Stimulated activated CD4-positive, alpha-beta T cell treated with anti-CD3 and anti-CD28 coated beads, Interleukin-4, amount 100 ng/mL, for 1 hour (primary cell): ENCODE results near the gene SLIT1.
A peak's percentile ranks its signal among the peaks of the same experiment; 100 is the strongest.

Source experiments
- DNase-seq: peaks from one replicate; pipeline ENCODE4 v3.0.0-alpha.2; 2020

Gene SLIT1

GRCh38 chr10:97199152-97199551 lies 13.4 kb upstream of the SLIT1 start:
- no peak for DNase-seq

- DNase-seq: no peak
Measured at GRCh38 chr10:97197030-97197500, 11.3 kb upstream of the SLIT1 start.

DNA sequence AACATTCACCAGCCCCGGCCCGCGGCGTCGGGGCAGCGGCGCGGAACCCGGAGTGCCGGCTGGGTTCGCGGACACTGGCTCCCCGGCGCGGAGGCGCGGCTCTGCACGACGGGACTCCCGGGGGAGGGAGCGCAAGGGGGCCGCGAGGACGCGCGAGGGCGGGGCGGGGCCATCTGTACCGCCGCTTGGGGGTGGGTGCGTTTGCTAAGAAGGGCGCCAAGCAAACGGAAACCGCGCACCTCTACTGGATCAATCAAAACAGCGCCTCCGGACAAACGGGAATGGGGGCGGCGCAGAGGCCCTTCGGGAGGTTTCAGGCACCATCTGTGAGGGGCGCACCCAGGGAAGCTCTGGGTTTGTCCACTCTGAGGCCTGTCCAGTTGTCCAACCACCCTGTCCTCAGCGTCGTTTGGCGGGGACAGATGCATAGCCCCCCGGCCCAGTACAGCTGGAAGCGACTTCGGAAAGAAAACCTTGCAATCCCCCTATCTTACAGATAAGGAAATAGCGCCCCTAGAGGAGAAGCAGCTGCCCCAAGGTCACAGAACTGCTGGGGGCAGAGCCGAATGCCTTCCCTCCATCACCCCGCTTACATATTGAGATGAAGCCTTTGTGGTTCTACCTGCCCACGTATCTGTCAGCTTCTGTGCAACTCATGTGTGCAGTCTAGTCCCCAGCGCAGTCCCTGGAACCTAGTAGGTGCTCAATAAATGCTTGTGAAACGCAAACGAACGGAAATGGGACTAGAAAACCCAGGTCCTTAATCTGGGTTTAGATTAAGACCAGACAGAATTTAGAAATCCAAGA lies 10.7 kb upstream of the SLIT1 start:
- DNase-seq: peak; percentile 57

DNA sequence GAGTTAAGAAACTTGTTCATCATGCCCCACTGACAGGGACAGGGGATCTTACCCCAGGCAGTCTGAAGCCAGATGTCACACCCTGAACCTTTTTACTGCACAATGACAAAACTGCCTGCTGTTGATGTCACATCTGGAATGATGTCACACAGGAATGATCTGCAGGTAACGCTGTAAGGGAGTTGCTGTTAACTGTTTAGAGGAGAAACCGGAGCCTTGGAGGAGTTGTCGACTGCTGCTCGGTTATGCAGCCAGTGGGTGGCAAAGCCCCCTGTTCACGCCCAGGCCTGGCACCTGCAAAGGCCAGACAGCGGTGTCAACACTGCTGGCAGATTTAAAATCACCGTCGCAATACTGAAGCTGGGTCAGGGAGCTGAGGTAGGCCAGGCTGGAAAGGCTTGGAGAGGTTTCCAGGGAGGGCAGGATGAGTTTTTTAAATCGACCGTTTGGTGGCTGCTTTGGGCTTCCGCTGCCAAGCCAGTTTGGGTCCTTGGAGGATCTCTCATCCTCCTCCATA lies 10.0 kb upstream of the SLIT1 start:
- no peak for DNase-seq

DNA sequence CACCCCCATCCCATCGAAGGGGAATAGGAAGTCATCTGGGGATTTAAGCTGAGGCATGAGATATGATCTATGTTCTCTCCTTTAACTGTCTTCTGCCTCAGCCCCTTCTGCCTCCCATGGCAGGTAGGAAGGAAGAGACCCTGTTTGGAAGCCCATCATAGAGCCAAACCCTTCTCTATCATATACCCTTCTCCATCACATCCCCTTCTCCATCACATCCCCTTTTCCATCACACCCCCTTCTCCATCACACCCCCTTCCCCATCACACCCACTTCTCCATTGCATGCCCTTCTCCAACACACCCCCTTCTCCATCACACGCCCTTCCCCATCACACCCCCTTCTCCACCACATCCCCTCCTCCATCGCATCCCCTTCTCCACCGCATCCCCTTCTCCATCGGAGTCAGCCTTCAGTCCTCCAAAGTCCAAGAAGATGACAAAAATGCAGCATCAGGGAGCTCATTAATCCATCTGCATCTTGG lies 7.2 kb upstream of the SLIT1 start:
- DNase-seq: no peak

GRCh38 chr10:97190450-97190849 lies 4.7 kb upstream of the SLIT1 start:
- no peak for DNase-seq

GRCh38 chr10:97188261-97188711 lies 2.5 kb upstream of the SLIT1 start:
- no peak for DNase-seq

- DNase-seq: no peak
Measured at GRCh38 chr10:97186911-97187310, 1.2 kb upstream of the SLIT1 start.

DNA sequence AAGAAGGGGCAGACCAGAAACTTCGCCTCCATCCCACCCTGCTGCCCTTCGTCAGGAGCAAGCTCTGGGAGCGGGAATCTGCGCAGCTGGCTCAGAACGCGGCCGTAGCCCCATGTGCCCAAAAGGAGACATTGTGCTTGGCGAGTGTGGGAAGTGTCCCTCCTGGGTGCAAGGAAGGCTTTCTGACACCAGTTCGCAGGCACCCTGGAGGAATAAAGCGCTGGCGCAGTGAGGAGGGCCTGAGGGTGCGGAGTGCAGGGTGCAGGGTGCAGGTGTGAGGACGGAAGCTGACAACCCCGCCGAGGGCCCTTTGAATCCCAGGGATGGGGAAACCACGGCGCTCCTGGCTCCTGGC lies 811 bp downstream of the SLIT1 start:
- no peak for DNase-seq

DNA sequence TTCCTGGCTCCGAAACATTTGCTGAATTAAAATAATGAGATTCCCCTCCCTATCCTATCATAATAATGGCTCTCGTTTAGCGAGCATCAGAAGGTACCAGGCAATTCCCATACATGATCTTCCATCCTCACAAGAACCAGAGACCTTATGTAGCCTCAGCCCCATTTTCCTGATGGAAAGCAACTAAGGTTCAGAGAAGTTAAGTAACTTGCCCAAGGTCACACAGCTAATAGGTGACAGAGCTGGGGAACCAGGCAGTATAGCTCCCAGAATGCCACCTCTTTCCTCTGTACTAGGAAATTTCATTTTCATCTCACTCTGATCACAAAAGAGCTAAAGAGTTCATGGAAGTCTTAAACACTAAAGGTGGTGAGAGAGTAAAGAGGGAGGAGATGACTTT lies 2.4 kb downstream of the SLIT1 start:
- DNase-seq: no peak

DNA sequence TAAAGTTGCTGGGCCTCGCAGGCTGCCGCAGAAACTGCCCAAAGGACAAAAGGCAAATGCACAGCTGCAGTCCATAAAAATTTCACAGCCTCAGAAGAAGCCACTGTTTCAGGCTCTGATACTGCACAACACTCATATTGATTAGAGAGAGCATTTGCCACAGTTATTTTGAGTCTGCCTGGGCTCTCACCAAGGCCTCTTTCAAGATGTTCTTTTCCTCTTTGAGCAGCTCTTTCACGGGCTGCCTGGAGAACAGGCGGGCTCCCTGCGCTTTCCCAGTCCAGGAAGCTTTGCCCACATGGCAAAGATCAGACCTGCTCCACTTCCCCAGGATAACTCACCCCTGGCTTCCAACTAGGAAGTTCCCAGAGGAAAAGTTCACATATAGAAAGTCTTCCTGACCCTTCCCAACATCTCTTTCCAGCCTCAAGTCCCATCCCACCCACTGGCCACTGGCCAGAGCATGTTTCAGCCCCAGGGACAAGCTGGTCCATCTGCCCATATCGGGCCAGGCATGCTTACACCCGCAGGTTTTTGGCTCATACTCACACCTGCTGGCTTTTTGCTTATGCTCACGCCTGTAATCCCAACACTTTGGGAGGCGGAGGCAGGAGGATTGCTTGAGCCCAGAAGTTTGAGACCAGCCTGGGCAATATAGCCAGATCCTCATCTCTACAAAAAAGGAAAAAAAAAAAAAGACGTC lies 3.3 kb downstream of the SLIT1 start:
- DNase-seq: no peak

DNA sequence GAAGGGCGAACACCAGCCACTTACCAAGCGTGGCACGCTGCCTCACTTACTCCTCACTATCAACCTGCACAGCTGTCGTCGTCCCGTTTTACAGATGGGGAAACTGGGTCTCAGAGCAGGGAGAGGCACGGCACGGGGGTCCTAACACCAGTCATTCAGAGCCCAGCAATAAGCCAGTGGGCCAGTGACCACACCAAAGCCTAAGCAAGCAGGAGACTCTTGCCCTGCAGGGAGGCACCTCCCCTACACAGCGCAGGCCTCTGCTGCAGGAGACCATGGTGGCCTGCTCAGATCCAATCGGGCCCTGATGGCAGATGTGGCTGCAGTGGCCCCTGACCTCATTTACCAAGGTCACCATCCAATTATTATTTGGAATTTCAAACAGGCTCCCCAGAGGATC lies 4.8 kb downstream of the SLIT1 start:
- DNase-seq: no peak

DNA sequence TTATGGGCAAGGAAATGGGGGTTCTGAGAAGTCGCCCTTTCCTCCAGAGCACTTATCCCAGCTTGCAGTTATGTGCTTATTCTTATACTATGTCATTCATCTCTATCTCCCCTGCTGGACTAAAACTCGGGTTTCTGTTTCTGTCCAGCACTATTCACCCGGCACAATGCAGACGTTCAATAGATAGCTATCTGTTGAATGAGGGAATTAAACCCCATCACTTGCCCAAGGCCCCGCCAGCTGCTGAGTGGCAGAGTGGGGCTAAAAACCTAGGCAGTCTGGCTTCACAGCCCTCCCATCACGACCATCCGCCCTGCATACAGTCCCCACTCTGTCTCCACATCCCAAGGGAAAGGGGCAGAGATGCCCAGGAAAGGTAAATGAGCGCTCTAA lies 5.4 kb downstream of the SLIT1 start:
- DNase-seq: no peak

GRCh38 chr10:97179731-97180362 lies 5.9 kb downstream of the SLIT1 start:
- DNase-seq: no peak

- DNase-seq: no peak
Measured at GRCh38 chr10:97179311-97179710, 6.4 kb downstream of the SLIT1 start.

GRCh38 chr10:97178074-97178473 lies 7.7 kb downstream of the SLIT1 start:
- DNase-seq: no peak

DNA sequence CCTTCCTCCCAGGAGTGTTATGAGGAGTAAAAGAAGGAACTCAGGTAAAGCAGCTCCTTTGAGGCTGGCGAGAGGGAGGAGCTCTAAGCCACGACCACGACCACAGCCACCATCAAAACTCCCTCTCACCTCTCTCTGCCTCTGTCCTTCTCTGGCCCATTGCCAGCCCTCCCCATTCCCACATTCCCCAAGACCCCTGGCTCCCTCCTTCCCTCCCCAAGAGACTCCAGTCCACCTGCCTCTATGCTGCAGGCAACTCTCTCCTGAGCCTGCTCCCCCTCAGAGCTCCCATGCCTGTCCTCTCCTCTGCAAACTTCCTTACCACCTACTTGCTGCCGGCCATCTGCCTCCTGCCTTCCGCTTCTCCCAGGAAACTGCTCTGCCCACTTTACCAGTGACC lies 9.5 kb downstream of the SLIT1 start:
- no peak for DNase-seq

DNA sequence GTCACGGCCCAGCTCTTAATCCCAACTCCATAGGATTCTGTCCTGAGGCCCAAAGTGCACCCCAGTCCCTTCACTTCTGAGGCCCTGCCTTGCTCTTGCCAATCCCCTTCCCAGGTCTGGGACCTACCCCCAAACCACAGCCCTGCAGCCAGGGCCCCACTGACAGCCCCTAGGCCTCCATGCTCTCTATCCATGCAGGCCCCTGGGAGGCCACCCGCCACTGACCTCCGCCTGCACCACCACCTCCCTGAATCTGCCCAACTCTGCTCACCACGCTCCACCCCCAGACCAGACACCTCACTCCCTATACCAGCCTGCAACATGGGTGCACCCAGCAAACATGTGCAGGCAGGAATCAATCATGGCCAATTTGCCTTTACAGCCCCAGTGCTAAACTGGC lies 10.2 kb downstream of the SLIT1 start:
- DNase-seq: no peak

- no peak for DNase-seq
Measured at GRCh38 chr10:97174941-97175340, 10.8 kb downstream of the SLIT1 start.

GRCh38 chr10:97174276-97174775 lies 11.4 kb downstream of the SLIT1 start:
- DNase-seq: no peak

DNA sequence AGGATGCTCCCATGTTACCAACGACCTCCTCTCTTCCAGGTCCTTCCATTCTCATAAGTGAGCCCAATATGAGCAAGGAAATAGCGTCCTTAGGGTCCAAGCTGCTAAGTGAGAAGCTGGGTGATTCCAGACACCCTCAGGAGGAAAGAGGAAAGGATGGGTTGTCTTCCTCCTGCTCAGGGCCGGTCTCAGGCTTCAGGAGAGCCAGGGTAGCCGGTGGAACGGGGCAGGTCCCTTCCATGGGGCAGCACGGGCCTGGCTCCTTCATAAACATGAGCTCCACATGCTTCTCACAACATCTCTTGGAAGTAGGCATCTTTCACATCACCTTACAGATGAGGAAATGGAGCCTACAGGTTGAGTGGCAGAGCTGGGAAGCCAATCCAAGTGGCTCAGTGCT lies 12.7 kb downstream of the SLIT1 start:
- no peak for DNase-seq

DNA sequence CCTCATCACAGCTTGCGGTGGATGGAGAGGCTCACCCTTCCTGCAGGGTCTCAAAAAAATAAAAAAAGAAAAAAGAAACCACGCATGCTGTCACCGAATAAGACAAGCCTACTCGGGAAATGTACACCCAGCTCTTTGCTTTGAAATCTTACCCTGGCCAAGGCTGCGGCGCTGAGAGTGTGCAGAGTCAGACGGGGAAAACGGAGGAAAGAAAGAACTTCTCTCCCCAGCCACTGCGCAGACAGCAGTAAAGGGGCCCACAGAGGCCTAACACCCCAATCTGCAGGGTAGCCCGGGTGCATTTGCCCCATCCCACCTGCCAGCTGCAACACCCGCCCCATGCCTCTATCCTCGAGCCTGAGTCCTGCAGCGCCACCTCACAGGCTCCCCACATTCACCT lies 14.8 kb downstream of the SLIT1 start:
- no peak for DNase-seq

DNA sequence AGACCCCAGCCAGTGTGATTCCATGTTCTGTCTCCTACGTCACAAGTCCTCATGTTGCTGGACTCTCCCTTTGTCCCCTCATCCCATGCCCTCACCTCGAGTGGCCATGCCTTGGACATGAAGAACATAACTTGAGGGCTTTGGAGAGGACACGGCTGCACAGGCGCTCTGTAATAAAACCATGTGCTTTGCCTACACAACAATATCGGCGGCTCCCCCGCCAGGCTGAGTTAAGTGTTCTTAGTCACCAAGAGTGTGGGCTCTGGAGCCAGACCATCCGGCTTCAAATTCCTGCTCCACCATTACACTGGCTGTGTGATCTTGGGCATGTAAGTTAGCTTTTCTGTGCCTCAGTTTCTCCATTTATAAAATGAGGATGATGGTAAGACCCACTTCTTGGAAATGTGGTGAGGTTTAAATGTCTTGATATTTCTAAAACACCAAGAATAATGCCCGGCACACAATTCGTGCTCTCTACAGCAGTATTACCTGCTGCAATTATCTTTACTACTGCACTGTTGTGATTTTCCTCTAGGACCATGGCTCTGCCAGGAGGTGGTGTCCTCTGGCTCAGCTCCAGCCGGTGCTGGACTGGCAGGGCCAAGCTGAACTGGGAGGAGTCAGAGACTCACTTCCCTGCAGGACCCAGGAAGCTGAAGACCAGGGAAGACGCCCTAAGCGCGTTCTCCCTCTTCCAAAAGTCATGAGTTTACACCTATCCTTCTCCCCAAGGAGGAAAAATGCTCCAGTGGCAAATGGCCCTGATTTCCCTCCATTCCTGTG lies 15.7 kb downstream of the SLIT1 start:
- DNase-seq: no peak
